ENCODE results near the gene PRDM16. TPM values are rescaled to one million over a fixed set of nuclear protein-coding genes. Genes with fewer than 3 reads are reported as not detected.

The PRDM16 gene
- total RNA-seq, 1 experiment from 2014 or later: 22.3 TPM

DNA sequence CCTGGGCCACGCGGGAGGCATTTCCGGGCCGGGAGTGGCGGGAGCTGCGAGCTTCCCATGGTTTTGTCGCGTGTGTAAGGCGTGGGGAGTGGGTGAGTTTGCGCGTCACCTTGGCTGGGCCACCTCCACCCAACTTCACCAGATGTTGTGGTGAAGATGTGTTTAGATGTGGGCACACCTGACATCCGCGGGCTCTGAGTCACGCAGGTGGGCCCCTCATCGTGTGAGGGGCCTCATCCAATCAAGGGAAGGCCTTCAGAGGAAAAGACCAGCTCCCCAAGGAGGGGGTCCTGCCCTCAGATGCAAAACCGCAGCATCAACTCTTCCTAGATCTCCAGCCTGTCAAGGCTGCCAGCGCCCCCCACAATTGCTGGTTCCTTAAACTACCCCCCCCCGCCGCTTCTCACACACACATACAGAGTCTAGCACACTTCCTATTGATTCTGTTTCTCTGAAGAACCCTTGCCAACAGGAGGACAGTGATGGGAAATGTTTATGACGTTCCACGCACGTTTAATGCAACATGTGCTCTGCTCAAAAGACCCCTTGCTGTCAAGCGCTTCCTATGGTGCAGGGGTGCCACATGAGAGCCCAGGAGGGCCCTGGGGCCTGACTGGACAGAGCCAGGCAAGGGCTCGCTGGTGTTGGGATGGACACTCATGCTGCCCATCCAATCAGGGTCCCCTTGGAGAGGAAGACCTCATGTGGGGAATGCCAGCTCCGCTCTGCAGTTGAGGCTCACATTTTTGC, 35.8 kb upstream of the PRDM16 start:
- TF ChIP-seq, protein P1, sequence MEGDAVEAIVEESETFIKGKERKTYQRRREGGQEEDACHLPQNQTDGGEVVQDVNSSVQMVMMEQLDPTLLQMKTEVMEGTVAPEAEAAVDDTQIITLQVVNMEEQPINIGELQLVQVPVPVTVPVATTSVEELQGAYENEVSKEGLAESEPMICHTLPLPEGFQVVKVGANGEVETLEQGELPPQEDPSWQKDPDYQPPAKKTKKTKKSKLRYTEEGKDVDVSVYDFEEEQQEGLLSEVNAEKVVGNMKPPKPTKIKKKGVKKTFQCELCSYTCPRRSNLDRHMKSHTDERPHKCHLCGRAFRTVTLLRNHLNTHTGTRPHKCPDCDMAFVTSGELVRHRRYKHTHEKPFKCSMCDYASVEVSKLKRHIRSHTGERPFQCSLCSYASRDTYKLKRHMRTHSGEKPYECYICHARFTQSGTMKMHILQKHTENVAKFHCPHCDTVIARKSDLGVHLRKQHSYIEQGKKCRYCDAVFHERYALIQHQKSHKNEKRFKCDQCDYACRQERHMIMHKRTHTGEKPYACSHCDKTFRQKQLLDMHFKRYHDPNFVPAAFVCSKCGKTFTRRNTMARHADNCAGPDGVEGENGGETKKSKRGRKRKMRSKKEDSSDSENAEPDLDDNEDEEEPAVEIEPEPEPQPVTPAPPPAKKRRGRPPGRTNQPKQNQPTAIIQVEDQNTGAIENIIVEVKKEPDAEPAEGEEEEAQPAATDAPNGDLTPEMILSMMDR (IDR thresholded peaks at IDR 0.05): no peak
- TF ChIP-seq POLR2AphosphoS5 (IDR thresholded peaks at IDR 0.05; ENCODE audit: low read depth, low read length): no peak
- TF ChIP-seq SIN3A (IDR thresholded peaks at IDR 0.05; ENCODE audit: borderline replicate concordance, insufficient read depth, low read depth, low read length): no peak
- no peak for TF ChIP-seq TCF7L2 (IDR thresholded peaks at IDR 0.05; ENCODE audit: low read depth, low read length)
- TF ChIP-seq, protein P2, sequence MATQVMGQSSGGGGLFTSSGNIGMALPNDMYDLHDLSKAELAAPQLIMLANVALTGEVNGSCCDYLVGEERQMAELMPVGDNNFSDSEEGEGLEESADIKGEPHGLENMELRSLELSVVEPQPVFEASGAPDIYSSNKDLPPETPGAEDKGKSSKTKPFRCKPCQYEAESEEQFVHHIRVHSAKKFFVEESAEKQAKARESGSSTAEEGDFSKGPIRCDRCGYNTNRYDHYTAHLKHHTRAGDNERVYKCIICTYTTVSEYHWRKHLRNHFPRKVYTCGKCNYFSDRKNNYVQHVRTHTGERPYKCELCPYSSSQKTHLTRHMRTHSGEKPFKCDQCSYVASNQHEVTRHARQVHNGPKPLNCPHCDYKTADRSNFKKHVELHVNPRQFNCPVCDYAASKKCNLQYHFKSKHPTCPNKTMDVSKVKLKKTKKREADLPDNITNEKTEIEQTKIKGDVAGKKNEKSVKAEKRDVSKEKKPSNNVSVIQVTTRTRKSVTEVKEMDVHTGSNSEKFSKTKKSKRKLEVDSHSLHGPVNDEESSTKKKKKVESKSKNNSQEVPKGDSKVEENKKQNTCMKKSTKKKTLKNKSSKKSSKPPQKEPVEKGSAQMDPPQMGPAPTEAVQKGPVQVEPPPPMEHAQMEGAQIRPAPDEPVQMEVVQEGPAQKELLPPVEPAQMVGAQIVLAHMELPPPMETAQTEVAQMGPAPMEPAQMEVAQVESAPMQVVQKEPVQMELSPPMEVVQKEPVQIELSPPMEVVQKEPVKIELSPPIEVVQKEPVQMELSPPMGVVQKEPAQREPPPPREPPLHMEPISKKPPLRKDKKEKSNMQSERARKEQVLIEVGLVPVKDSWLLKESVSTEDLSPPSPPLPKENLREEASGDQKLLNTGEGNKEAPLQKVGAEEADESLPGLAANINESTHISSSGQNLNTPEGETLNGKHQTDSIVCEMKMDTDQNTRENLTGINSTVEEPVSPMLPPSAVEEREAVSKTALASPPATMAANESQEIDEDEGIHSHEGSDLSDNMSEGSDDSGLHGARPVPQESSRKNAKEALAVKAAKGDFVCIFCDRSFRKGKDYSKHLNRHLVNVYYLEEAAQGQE (IDR thresholded peaks at IDR 0.05; ENCODE audit: insufficient read depth in 1 of 2, low read depth in 2 of 2, low read length in 1 of 2): no peak
- Histone ChIP-seq H3K27me3 (ENCODE audit: control insufficient read depth, insufficient read depth, low read length) (peaks cover 2% of the 10 kb centered on the region; the same call in 1 of the 2 replicates), H3K4me3 (ENCODE audit: low read depth in 2 of 2, low read length in 2 of 2) (no peak overlapping the region), H3K27ac (ENCODE audit: low read length) (no peak overlapping the region), H3K4me1 (ENCODE audit: control insufficient read depth, insufficient read depth, low read length) (no peaks in the 10 kb centered on the region), H3K9me3 (ENCODE audit: control insufficient read depth, insufficient read depth, low read depth, low read length) (no peaks in the 10 kb centered on the region), H3K36me3 (ENCODE audit: control insufficient read depth, insufficient read depth, low read length) (no peaks in the 10 kb centered on the region)
- ChIA-PET CTCF (no interaction called here), POLR2A (no interaction called here)
- DNase-seq (ENCODE audit: low read depth, low spot score): no peak
- in situ Hi-C loops (cut with HindIII; ENCODE audit: low pct_unique_long_range_greater_than_20kb, low sequenced_read_pairs) (no loop called here), intact Hi-C loops (cut with micrococcal nuclease; ENCODE audit: unreplicated experiment) (no loop called here)
- no peak for ATAC-seq
- BruUV-seq (replicated peaks): no TSS peak

DNA sequence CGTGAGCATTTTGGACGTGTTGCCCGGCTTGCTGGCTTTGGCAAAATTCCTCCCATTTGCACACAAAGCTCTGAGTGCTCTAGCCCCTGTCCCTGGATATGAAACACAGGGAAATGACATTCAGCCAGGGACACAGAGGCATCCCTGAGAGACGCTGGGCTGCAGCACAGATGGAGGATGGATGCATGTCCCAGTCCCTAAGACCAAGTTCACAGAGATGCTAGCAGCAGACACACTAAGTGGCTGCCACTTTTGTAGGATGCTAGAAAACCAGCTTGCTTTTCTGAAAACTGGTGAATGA, 35.3 kb upstream of the PRDM16 start:
- POLR2A ChIA-PET: no interaction called here
- DNase-seq (ENCODE audit: low read depth, low spot score) (no peak), ATAC-seq (no peak)
- intact Hi-C loops (cut with micrococcal nuclease; ENCODE audit: unreplicated experiment) (no loop called here), in situ Hi-C loops (cut with HindIII; ENCODE audit: low pct_unique_long_range_greater_than_20kb, low sequenced_read_pairs) (no loop called here)
- CTCF ChIA-PET: no interaction called here
- Histone ChIP-seq H3K27ac (ENCODE audit: low read length) (no peak overlapping the region), H3K4me1 (ENCODE audit: control insufficient read depth, insufficient read depth, low read length) (no peaks in the 10 kb centered on the region), H3K36me3 (ENCODE audit: control insufficient read depth, insufficient read depth, low read length) (no peaks in the 10 kb centered on the region), H3K9me3 (ENCODE audit: control insufficient read depth, insufficient read depth, low read depth, low read length) (no peaks in the 10 kb centered on the region), H3K4me3 (ENCODE audit: low read depth in 2 of 2, low read length in 2 of 2) (no peak overlapping the region), H3K27me3 (ENCODE audit: control insufficient read depth, insufficient read depth, low read length) (peaks cover 2% of the 10 kb centered on the region; the same call in 1 of the 2 replicates)
- BruUV-seq (replicated peaks): no TSS peak
- TF ChIP-seq TCF7L2 (IDR thresholded peaks at IDR 0.05; ENCODE audit: low read depth, low read length) (no peak), POLR2AphosphoS5 (IDR thresholded peaks at IDR 0.05; ENCODE audit: low read depth, low read length) (no peak), SIN3A (IDR thresholded peaks at IDR 0.05; ENCODE audit: borderline replicate concordance, insufficient read depth, low read depth, low read length) (no peak)
- TF ChIP-seq, protein P2 (IDR thresholded peaks at IDR 0.05; ENCODE audit: insufficient read depth in 1 of 2, low read depth in 2 of 2, low read length in 1 of 2): no peak
- TF ChIP-seq, protein P1 (IDR thresholded peaks at IDR 0.05): no peak
